ENCODE results near the gene CCDC69.
"Not testable (repeated sequence)": the region's sequence is repeated elsewhere in the genome, so short reads cannot be mapped to it uniquely, and the experiment has no call there.

The CCDC69 gene

DNA sequence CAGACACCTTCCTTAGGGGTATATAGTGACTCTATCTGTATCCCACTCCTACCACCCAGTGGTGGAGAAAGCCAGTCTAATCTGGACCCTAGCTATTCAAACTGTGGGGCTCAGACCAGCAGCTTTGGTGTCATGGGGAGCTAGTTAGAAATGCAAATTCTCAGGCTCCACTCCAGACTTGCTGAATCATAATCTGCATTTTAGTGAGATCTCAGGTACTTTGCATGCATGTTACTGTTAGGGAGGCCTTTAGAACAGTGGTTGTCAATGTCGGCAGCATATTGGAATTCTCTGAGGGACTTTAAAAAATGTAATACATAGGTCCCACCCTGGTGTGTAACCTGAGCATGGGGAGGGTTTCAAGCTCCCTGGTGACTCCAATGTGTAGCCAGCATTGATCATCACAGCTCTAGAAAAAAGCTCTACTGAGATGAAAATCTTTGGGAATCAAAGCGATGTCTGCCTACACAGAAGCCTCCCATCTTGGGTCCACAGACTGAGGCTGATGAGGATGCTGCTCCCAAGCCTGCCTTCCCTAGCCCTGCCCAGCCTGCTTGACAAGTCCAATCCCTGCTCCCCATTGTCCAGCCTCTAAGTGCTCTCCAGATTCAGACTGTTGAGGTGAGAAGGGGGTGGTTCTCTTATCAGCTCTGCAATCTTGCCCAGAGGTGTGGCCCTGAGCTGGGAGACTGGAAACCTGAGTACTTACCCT lies 17.2 kb upstream of the CCDC69 start:
- peak overlapping the region in 9 of 11 experiments; percentile 4 to 79 (median 54); a peak in 14 of 22 replicates for H3K4me2 ChIP-seq
- H3K4me1 ChIP-seq = peaks cover 37 to 67% (median 54%) of the 10 kb centered on the region in 10 experiments
- H4K20me1 ChIP-seq = no peaks in the 10 kb centered on the region
- no peaks in the 10 kb centered on the region for H3K36me3 ChIP-seq
- H3K27ac ChIP-seq = peak overlapping the region in 1 of 11 experiments; percentile 18; a peak in 3 of 22 replicates
- peaks cover 0 to 14% (median 5%) of the 10 kb centered on the region in 11 experiments; a peak in 9 of 22 replicates for H3K9me3 ChIP-seq (replicated peaks in 1 of 11)
- no peak overlapping the region for H3K9ac ChIP-seq
- no peak overlapping the region for H3K4me3 ChIP-seq
- no peaks in the 10 kb centered on the region for H3K27me3 ChIP-seq
- no peak for TF ChIP-seq Cebpa-rat (IDR thresholded peaks at IDR 0.05)

DNA sequence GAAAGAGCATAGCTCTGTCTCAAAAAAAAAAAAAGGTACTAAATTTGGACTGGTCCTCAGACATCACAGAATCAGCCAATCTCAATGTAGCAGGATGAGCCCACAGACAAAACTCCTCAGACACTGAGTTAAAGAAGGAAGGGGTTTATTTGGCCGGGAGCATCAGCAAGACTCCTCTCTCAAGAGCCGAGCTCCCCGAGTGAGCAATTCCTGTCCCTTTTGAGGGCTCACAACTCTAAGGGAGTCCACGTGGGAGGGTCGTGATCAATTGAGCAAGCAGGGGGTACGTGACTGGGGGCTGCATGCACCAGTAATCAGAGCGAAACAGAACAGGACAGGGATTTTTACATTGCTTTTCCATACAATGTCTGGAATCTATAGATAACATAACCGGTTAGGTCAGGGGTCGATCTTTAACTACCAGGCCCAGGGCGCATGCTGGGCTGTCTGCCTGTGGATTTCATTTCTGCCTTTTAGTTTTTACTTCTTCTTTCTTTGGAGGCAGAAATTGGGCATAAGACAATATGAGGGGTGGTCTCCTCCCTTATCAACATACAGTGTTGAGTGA lies 16.5 kb upstream of the CCDC69 start:
- not testable (repeated sequence) for H3K9ac ChIP-seq, H3K36me3 ChIP-seq, H4K20me1 ChIP-seq, H3K4me3 ChIP-seq, H3K27me3 ChIP-seq, H3K27ac ChIP-seq
- H3K4me1 ChIP-seq = peaks cover 42 to 74% (median 61%) of the 10 kb centered on the region in 10 experiments
- peaks cover 0 to 14% (median 5%) of the 10 kb centered on the region in 11 experiments; a peak in 9 of 22 replicates for H3K9me3 ChIP-seq (replicated peaks in 1 of 11)
- H3K4me2 ChIP-seq = peak overlapping the region in 6 of 11 experiments; percentile 69 to 94 (median 84); a peak in 7 of 22 replicates

DNA sequence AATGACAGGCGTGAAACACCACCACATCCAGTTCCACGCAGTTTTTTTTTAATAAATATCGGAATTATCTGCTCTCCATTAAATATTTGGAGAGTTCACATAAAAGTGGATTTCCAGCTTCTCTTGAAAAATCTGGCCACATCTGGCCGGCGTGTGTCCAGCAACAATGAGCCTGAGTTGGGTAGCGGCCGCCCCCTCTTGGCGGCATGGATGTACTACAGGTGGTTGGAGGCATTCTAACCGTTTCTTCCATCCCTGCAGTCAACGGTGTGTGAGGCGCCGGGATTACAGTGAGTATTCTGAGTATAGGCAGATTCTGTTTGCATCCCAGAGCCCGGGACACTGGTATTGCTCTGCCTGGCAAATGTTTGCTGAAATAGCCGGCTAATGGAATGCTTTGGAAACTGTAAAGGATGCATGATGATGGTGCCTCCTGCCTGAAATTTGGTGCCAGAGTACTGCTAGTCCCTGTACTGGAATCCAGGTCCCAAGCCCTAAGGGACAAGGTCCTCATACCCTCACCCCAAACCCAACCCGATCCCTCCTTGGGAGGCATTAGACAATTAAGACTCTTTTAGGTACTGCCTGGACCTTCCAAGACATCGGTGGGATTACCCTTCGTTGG lies 15.5 kb upstream of the CCDC69 start:
- peak overlapping the region in 10 of 11 experiments; percentile 60 to 76 (median 70); a peak in 15 of 22 replicates for H3K9ac ChIP-seq
- peaks cover 0 to 13% (median 5%) of the 10 kb centered on the region in 11 experiments; a peak in 9 of 22 replicates for H3K9me3 ChIP-seq (replicated peaks in 1 of 11)
- TF ChIP-seq Cebpa-rat (IDR thresholded peaks at IDR 0.05) = no peak
- no peaks in the 10 kb centered on the region for H3K27me3 ChIP-seq
- H3K4me2 ChIP-seq = peak overlapping the region; percentile 85 to 98 (median 93)
- no peaks in the 10 kb centered on the region for H4K20me1 ChIP-seq
- H3K36me3 ChIP-seq = no peaks in the 10 kb centered on the region
- H3K27ac ChIP-seq = peak overlapping the region in 7 of 11 experiments; percentile 72 to 87 (median 78); a peak in 8 of 22 replicates
- H3K4me3 ChIP-seq = peak overlapping the region; percentile 42 to 65 (median 52)
- peaks cover 52 to 83% (median 71%) of the 10 kb centered on the region in 10 experiments for H3K4me1 ChIP-seq

DNA sequence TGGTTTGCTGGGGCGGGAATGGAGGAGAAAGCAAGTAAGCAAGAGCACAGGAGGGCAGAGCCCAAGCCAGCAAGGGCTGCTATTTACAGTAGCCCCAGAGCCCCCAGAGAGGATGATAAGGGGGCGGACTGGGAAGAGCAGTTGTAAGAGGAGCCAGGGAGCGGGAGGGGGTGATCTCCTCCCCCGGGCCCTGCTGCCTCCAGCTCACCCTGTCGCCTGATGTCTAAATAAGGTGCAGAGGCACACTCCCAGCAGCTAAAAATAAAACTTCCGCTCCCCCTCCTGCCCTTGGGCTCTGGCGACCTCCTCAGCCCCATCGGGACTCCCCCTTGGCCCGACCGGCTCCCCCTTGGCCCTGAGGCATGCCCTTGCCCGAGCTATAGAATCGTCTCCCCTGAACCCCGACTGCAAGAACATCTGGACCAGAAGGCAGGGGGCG lies 14.4 kb upstream of the CCDC69 start:
- H3K9me3 ChIP-seq (replicated peaks in 1 of 11) = peaks cover 0 to 13% (median 5%) of the 10 kb centered on the region in 11 experiments; a peak in 9 of 22 replicates
- H3K9ac ChIP-seq = peak overlapping the region; percentile 60 to 76 (median 70); a peak in 21 of 22 replicates
- peak overlapping the region; percentile 42 to 65 (median 52) for H3K4me3 ChIP-seq
- H3K27me3 ChIP-seq = no peaks in the 10 kb centered on the region
- peak overlapping the region; percentile 85 to 98 (median 93) for H3K4me2 ChIP-seq
- H3K4me1 ChIP-seq = peaks cover 62 to 90% (median 82%) of the 10 kb centered on the region in 10 experiments
- no peaks in the 10 kb centered on the region for H4K20me1 ChIP-seq
- no peak for TF ChIP-seq Cebpa-rat (IDR thresholded peaks at IDR 0.05)
- H3K27ac ChIP-seq = peak overlapping the region in 10 of 11 experiments; percentile 22 to 87 (median 73); a peak in 19 of 22 replicates
- H3K36me3 ChIP-seq = no peaks in the 10 kb centered on the region

DNA sequence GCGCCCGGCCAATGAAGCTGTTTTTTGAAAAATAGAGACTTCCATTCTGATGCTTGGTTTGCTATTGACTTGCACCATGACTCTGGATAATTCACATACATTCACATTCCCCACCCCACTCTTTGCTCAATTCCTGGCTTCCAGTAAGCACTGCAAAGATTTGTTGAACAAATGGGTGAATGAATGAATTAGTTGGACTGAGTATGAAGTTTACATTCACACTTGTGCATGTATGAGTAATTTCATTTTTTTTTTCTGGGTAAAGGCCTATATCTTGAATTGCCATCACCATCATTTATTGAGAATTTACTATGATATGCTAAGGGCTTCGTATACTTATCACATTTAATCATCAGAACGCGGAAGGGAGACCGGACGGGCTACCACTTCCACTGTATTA lies 13.8 kb upstream of the CCDC69 start:
- H3K4me2 ChIP-seq = peak overlapping the region; percentile 85 to 98 (median 93)
- no peaks in the 10 kb centered on the region for H3K36me3 ChIP-seq
- no peak for TF ChIP-seq Cebpa-rat (IDR thresholded peaks at IDR 0.05)
- peaks cover 62 to 97% (median 87%) of the 10 kb centered on the region in 10 experiments for H3K4me1 ChIP-seq
- peaks cover 0 to 13% (median 5%) of the 10 kb centered on the region in 11 experiments; a peak in 9 of 22 replicates for H3K9me3 ChIP-seq (replicated peaks in 1 of 11)
- peak overlapping the region in 10 of 11 experiments; percentile 22 to 87 (median 73); a peak in 19 of 22 replicates for H3K27ac ChIP-seq
- no peaks in the 10 kb centered on the region for H4K20me1 ChIP-seq
- peak overlapping the region in 10 of 11 experiments; percentile 60 to 76 (median 70); a peak in 20 of 22 replicates for H3K9ac ChIP-seq
- no peaks in the 10 kb centered on the region for H3K27me3 ChIP-seq
- H3K4me3 ChIP-seq = peak overlapping the region in 9 of 10 experiments; percentile 43 to 65 (median 52); a peak in 15 of 20 replicates

DNA sequence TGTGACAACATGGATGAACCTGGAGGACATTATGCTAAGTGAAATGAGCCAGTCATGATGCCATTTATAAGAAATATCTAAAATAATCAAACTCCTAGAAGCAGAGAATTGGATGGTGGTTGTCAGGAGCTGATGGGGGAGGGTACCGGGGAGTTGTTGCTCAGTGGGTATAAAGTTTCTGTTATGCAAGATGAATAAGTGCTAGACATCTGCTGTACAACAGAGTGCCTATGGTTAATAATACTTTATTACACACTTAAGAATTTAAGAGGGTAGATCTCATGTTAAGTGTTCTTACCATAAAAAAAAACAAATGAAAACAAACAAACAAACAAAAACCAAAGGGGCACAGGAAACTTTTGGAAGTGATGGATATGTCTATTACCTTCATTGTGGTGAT lies 13.0 kb upstream of the CCDC69 start:
- H3K9ac ChIP-seq = no peak overlapping the region
- H3K36me3 ChIP-seq = no peaks in the 10 kb centered on the region
- no peak overlapping the region for H3K4me3 ChIP-seq
- TF ChIP-seq Cebpa-rat (IDR thresholded peaks at IDR 0.05) = no peak
- H3K27me3 ChIP-seq = no peaks in the 10 kb centered on the region
- H4K20me1 ChIP-seq = no peaks in the 10 kb centered on the region
- peaks cover 0 to 13% (median 5%) of the 10 kb centered on the region in 11 experiments; a peak in 9 of 22 replicates for H3K9me3 ChIP-seq (replicated peaks in 1 of 11)
- H3K4me1 ChIP-seq = peaks cover 58 to 100% (median 93%) of the 10 kb centered on the region in 10 experiments
- peak overlapping the region in 5 of 11 experiments; percentile 74 to 87 (median 85); a peak in 6 of 22 replicates for H3K27ac ChIP-seq
- H3K4me2 ChIP-seq = peak overlapping the region in 9 of 11 experiments; percentile 85 to 98 (median 93); a peak in 15 of 22 replicates

DNA sequence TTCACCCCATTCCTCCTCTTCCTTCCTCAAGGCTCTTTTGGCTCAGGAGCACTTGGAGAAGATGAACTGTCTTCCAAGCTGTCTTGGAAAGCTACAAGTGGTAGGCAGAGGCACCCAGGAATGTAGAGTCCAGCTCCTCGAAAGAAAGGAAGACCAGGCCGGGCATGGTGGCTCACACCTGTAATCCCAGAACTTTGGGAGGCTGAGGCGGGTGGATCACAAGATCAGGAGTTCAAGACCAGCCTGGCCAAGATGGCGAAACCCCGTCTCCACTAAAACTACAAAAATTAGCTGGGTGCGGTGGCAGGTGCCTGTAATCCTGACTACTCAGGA lies 11.3 kb upstream of the CCDC69 start:
- peak overlapping the region in 5 of 10 experiments; percentile 12 to 50 (median 15); a peak in 6 of 20 replicates for H3K4me3 ChIP-seq

DNA sequence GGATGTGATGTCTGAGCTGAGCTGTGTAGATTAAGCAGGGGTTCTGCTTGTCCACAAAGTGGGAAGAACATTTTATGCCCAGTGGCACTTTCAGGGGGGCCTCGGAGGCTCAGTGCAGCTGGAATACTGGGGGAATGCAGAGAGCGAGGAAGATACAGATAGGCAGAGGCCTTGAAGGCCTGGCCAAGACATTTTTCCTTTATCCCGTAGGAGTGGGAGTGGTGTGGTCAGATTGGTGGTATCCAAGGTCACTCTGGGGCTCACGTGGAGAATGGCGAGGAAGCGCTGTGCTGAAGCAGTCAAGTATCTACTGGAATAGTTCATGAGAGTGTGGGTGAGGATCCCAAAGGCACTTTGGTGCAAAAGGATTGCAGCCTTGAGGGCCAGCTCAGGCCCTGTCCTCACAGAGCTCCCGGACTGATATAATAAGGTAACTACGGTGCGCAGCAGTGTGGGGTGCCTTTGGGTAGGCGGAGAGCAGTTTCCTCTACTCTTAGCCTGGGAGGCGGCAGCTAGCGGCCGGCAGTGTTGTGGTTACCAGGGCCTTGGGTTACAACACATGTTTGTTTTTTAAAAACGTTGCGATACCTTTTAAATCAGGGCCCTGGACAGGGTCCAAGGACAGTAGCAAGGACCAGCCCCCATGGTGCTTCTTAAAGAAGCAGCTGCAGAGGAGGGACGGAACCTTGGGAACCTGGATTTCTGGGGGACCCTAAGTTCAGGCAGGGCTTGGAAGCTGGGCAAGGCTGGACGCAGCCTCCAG lies 10.8 kb upstream of the CCDC69 start:
- Histone ChIP-seq H3K36me3 (no peaks in the 10 kb centered on the region), H3K27me3 (no peaks in the 10 kb centered on the region), H3K9me3 (replicated peaks in 1 of 11) (0 out of 22 replicates have a peak, but pooled peaks cover 0 to 6% (median 0%) of the 10 kb centered on the region in 11 experiments), H4K20me1 (no peaks in the 10 kb centered on the region), H3K4me2 (peak overlapping the region; percentile 75 to 95 (median 89)), H3K4me3 (peak overlapping the region in 5 of 10 experiments; percentile 12 to 50 (median 15); a peak in 7 of 20 replicates), H3K27ac (peak overlapping the region; percentile 30 to 87 (median 81); a peak in 21 of 22 replicates), H3K4me1 (peaks cover 38 to 88% (median 83%) of the 10 kb centered on the region in 10 experiments), H3K9ac (peak overlapping the region; percentile 43 to 76 (median 67); a peak in 20 of 22 replicates)
- TF ChIP-seq Cebpa-rat (IDR thresholded peaks at IDR 0.05) = peak in 7 of 11 experiments; percentile 37 to 73 (median 60); a peak in 12 of 22 replicates

More for the DNA sequence above, 11.3 kb upstream of the CCDC69 start:
- H4K20me1 ChIP-seq, H3K36me3 ChIP-seq, H3K27me3 ChIP-seq: not testable (repeated sequence)
- H3K9ac ChIP-seq = peak overlapping the region; percentile 43 to 76 (median 67); a peak in 20 of 22 replicates
- H3K9me3 ChIP-seq (replicated peaks in 1 of 11) = peaks cover 0 to 11% (median 4%) of the 10 kb centered on the region in 11 experiments; a peak in 9 of 22 replicates
- peak overlapping the region; percentile 30 to 87 (median 81); a peak in 21 of 22 replicates for H3K27ac ChIP-seq
- H3K4me1 ChIP-seq = peaks cover 41 to 94% (median 89%) of the 10 kb centered on the region in 10 experiments
- peak overlapping the region; percentile 75 to 95 (median 89) for H3K4me2 ChIP-seq

All from BLaER1 treated with 17β-estradiol and CSF1 and Interleukin-3, amounts not matched to agents 10 nM and 100 nM (cell line).